SJSA1 (cell line): ENCODE measurements around the gene DNM3. TPM values are rescaled to one million over a fixed set of nuclear protein-coding genes. Genes with fewer than 3 reads are reported as not detected.

Experiments used
- DNase-seq, 2 experiments: peaks; one replicate each; pipeline ENCODE4 v3.0.0-alpha.2; 2015 to 2020; ENCODE audit warnings: low spot score in 2 of 2, low read depth in 1 of 2
- H3K27ac ChIP-seq: fragments of 250-450 bp; sonication (Bioruptor Pico); 2 replicates; pipeline ENCODE4 v1.5.1; 2020; ENCODE audit warnings: mild to moderate bottlenecking, moderate library complexity
- H3K27me3 ChIP-seq: fragments of 250-450 bp; sonication (Bioruptor Pico); replicated peaks from 2 replicates; pipeline ENCODE4 v1.5.1; 2020; ENCODE audit warnings: mild to moderate bottlenecking, moderate library complexity
- H3K36me3 ChIP-seq: fragments of 250-450 bp; sonication (Bioruptor Pico); 2 replicates; pipeline ENCODE4 v1.5.1; 2020; ENCODE audit warnings: mild to moderate bottlenecking
- H3K4me1 ChIP-seq: fragments of 250-450 bp; sonication (Bioruptor Pico); replicated peaks from 2 replicates; pipeline ENCODE4 v1.6.1; 2021; ENCODE audit warnings: mild to moderate bottlenecking
- H3K4me3 ChIP-seq: fragments of 250-450 bp; sonication (Bioruptor Pico); 2 replicates; pipeline ENCODE4 v1.5.1; 2020; ENCODE audit warnings: mild to moderate bottlenecking
- H3K9me3 ChIP-seq: fragments of 250-450 bp; sonication (Bioruptor Pico); replicated peaks from 2 replicates; pipeline ENCODE4 v1.5.1; 2020; ENCODE audit warnings: mild to moderate bottlenecking
- total RNA-seq: library from RNA; depleted of rRNA; stranded (reverse); fragments of >200 nt; shearing (Covaris generic); gene quantifications from 2 replicates; pipeline ENCODE4 v1.2.3, GENCODE V29; 2014

Gene DNM3
- total RNA-seq, 1 experiment from 2014 or later = 1.7 TPM

DNA sequence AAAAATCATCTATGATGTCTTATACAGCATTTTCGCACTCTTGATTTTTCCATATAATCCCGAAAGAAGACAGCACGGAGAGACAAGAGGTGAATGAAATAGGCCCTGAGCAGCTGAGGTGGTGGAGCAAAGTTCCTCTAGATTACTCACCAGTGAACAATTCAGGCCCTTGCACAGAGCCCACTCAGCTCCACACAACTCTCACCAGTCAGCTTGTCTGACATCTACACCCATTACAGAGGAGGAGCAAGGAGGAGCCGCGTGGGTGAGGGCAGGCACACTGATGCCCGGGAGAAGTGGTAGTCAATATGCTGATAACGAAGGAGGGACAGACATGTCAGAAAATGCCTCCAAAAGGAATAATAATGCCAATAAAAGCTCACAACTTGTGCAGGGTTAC is 59.9 kb downstream of the DNM3 start:
- H3K4me1 ChIP-seq = no peaks in the 10 kb centered on the region
- no peaks in the 10 kb centered on the region for H3K9me3 ChIP-seq
- H3K4me3 ChIP-seq = no peak overlapping the region
- no peaks in the 10 kb centered on the region for H3K36me3 ChIP-seq
- no peak overlapping the region for H3K27ac ChIP-seq
- no peaks in the 10 kb centered on the region for H3K27me3 ChIP-seq
- DNase-seq = no peak

GRCh38 chr1:171902527-171902926 is 61.2 kb downstream of the DNM3 start:
- H3K4me3 ChIP-seq = no peak overlapping the region
- H3K9me3 ChIP-seq = no peaks in the 10 kb centered on the region
- no peaks in the 10 kb centered on the region for H3K27me3 ChIP-seq
- H3K4me1 ChIP-seq = no peaks in the 10 kb centered on the region
- H3K27ac ChIP-seq = no peak overlapping the region
- no peaks in the 10 kb centered on the region for H3K36me3 ChIP-seq
- DNase-seq = no peak

DNA sequence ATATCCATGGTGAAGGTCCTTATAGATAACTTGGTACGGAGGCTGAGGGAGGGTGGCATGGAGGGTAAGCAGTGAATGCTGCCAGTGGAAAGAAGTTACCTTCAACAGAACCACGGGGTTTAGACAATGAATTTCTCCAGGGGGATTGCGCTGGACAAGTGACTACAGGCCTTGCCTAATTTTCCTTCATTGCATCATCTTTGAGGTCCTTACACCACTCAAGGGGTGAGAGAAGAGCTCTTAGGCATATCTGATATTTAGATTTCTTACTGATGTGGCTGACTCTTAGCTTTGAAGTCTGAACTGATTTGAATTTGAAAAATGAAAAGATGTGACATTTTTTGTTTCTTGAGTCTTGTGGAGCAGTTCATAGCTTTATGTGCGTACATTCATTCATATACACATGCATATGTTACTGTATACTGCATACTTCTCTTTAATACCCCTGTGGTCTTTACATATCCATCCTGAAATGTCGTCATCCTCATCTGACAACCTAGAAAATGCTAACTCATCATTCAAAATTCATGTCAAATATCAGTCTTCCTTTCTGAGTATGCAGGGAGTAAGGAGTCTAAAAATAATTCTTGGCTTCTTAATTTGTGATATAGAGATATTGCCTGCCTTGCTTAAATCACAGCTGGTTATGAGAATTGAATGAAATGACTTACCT is 63.6 kb downstream of the DNM3 start:
- H3K4me3 ChIP-seq = no peak overlapping the region
- no peaks in the 10 kb centered on the region for H3K36me3 ChIP-seq
- H3K27me3 ChIP-seq = no peaks in the 10 kb centered on the region
- no peak for DNase-seq
- H3K4me1 ChIP-seq = peaks cover 9% of the 10 kb centered on the region; the same call in 1 of the 2 replicates
- no peak overlapping the region for H3K27ac ChIP-seq
- H3K9me3 ChIP-seq = no peaks in the 10 kb centered on the region

DNA sequence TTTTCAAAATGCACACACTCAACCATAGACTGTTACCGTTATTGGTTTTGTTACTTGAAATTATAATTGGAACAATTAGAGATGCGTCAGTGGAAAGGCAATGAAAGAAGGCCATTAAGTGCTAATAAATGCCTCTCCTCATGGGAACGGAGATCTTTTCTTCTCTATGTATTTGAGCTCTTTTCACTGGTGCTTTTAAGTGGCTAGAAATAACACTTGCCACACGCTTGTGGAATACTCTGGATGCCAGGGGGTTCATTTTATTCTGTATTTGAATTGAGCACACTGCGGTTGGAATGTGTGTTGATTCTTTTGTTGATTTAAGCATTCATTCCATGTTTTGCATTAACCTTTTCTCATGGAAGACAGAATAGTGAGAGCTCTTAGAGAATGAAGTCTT is 68.4 kb downstream of the DNM3 start:
- DNase-seq = peak in 1 of 2 experiments; percentile 47
- Histone ChIP-seq H3K36me3 (no peaks in the 10 kb centered on the region), H3K4me3 (no peak overlapping the region), H3K27me3 (no peaks in the 10 kb centered on the region), H3K27ac (no peak overlapping the region), H3K9me3 (no peaks in the 10 kb centered on the region), H3K4me1 (peaks cover 19% of the 10 kb centered on the region)

- H3K27ac ChIP-seq = no peak overlapping the region
- H3K27me3 ChIP-seq = no peaks in the 10 kb centered on the region
- no peaks in the 10 kb centered on the region for H3K9me3 ChIP-seq
- peaks cover 19% of the 10 kb centered on the region for H3K4me1 ChIP-seq
- H3K36me3 ChIP-seq = no peaks in the 10 kb centered on the region
- H3K4me3 ChIP-seq = no peak overlapping the region
- peak in 1 of 2 experiments; percentile 18 for DNase-seq
Observed at GRCh38 chr1:171910786-171911185, 69.5 kb downstream of the DNM3 start.

DNA sequence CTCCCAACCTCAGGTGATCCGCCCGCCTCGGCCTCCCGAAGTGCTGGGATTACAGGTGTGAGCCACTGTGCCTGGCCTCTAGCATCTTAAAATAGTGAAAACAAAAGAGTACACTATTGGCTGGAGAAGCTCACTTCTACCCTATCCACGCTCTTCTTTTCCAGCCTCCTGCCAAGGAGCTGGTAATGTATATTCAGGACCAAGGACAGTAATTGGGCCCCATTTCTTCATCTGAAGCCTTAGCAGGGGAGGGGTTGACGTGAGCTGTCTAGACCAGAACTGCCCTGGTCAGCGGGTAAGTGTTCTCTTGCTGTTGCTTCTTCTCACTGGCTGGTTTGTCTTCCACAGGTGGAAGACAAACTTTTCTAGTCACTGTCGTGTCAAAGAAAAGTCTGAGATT is 70.2 kb downstream of the DNM3 start:
- no peak for DNase-seq
- Histone ChIP-seq H3K9me3 (no peaks in the 10 kb centered on the region), H3K4me3 (no peak overlapping the region), H3K27ac (no peak overlapping the region), H3K4me1 (peaks cover 19% of the 10 kb centered on the region), H3K36me3 (no peaks in the 10 kb centered on the region), H3K27me3 (no peaks in the 10 kb centered on the region)

- Histone ChIP-seq H3K27me3 (no peaks in the 10 kb centered on the region), H3K4me1 (peaks cover 19% of the 10 kb centered on the region), H3K4me3 (no peak overlapping the region), H3K27ac (no peak overlapping the region), H3K36me3 (no peaks in the 10 kb centered on the region), H3K9me3 (no peaks in the 10 kb centered on the region)
- no peak for DNase-seq
Observed at GRCh38 chr1:171912509-171913175, 71.3 kb downstream of the DNM3 start.

DNA sequence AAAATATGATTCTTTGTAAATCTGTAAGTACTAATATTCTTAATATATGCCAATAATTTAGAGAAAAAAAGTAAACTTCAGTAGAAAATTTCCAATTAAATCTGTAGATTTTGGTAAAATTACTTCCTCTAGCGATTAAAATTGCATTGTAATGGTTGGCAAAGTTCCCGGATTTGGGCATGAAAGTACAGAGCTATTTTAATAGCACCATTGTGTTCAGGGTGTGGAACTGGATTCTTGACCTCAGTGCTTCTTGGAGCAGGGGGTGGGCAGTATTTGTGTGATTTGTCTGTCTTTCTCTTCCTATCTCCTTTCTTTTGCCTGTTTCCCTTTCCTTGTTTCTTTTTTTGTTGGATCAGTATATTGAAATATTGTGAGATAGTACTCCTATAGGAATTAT is 72.1 kb downstream of the DNM3 start:
- Histone ChIP-seq H3K4me3 (no peak overlapping the region), H3K4me1 (peaks cover 19% of the 10 kb centered on the region), H3K9me3 (no peaks in the 10 kb centered on the region), H3K27me3 (no peaks in the 10 kb centered on the region), H3K36me3 (no peaks in the 10 kb centered on the region), H3K27ac (no peak overlapping the region)
- peak in 1 of 2 experiments; percentile 14 for DNase-seq

DNA sequence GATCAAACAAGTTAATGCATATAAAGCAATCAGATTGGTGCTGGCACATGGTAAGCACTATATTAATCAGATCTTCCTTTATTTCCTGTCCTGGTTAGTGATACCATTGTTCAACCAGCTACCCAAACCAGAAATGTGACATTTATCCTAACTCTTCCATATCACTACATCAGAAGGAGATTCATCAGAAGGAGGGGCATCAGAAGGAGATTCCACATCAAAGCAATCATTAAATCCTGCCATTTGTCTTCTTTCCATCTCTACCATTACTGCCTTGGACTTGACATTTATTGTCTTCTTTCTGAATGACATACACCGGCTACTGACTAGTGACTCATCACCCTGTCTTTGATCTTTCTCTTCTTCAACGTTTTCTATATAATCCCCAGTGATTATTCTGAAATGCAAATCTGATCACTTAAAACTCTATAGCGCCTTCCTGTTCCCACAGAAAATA is 75.0 kb downstream of the DNM3 start:
- no peaks in the 10 kb centered on the region for H3K4me1 ChIP-seq
- H3K27me3 ChIP-seq = no peaks in the 10 kb centered on the region
- H3K9me3 ChIP-seq = no peaks in the 10 kb centered on the region
- no peak for DNase-seq
- no peak overlapping the region for H3K4me3 ChIP-seq
- H3K27ac ChIP-seq = no peak overlapping the region
- no peaks in the 10 kb centered on the region for H3K36me3 ChIP-seq

DNA sequence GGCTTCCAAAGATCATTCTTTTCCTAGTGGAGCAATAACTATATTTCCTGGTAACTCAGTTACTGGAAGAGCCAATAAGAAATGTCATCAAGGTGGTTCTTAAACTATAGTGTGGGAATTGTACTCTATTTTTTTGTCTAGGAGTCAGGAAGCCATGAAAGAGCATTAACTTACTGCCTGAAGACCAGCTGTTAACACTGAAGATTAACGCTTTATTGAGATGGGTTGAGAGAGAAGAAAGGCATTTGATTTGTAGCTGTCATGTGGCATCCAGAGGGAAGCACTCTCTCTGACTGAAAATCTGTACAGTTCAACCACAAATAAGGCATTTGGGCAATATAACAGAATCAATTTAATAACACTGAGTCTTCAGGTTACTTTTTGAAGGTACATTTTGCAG is 76.0 kb downstream of the DNM3 start:
- H3K36me3 ChIP-seq = no peaks in the 10 kb centered on the region
- no peak overlapping the region for H3K4me3 ChIP-seq
- H3K4me1 ChIP-seq = no peaks in the 10 kb centered on the region
- no peak for DNase-seq
- no peak overlapping the region for H3K27ac ChIP-seq
- H3K9me3 ChIP-seq = no peaks in the 10 kb centered on the region
- H3K27me3 ChIP-seq = no peaks in the 10 kb centered on the region

- no peak for DNase-seq
- Histone ChIP-seq H3K9me3 (no peaks in the 10 kb centered on the region), H3K36me3 (no peaks in the 10 kb centered on the region), H3K27me3 (no peaks in the 10 kb centered on the region), H3K27ac (no peak overlapping the region), H3K4me3 (no peak overlapping the region), H3K4me1 (no peaks in the 10 kb centered on the region)
Observed at GRCh38 chr1:171919891-171920887, 78.9 kb downstream of the DNM3 start.

GRCh38 chr1:171922999-171923398 is 81.7 kb downstream of the DNM3 start:
- no peaks in the 10 kb centered on the region for H3K36me3 ChIP-seq
- no peaks in the 10 kb centered on the region for H3K4me1 ChIP-seq
- H3K4me3 ChIP-seq = no peak overlapping the region
- H3K27ac ChIP-seq = no peak overlapping the region
- no peaks in the 10 kb centered on the region for H3K27me3 ChIP-seq
- H3K9me3 ChIP-seq = no peaks in the 10 kb centered on the region
- DNase-seq = no peak

DNA sequence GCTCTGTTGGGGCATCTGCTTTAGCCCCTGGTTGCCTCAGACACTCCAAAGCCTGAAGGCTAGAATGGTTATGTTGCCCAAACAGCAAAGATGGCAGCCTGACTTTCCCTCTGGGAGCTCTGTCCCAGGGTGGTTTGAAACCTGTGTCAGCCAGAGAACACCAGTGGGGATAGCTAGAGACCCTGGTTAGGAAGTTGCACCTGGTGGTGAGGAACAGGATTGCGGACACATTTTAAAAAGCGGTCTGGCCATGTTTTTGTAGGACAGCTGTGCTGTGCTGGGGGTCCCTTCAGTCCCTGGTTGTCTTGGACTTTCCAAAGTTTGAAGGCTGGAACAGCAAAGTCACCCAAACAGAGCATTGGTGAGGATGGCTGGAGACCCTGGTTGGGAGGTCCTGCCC is 87.8 kb downstream of the DNM3 start:
- Histone ChIP-seq H3K36me3 (no peaks in the 10 kb centered on the region), H3K27me3 (no peaks in the 10 kb centered on the region), H3K4me3 (no peak overlapping the region), H3K27ac (no peak overlapping the region), H3K9me3 (no peaks in the 10 kb centered on the region), H3K4me1 (no peaks in the 10 kb centered on the region)
- DNase-seq = no peak

DNA sequence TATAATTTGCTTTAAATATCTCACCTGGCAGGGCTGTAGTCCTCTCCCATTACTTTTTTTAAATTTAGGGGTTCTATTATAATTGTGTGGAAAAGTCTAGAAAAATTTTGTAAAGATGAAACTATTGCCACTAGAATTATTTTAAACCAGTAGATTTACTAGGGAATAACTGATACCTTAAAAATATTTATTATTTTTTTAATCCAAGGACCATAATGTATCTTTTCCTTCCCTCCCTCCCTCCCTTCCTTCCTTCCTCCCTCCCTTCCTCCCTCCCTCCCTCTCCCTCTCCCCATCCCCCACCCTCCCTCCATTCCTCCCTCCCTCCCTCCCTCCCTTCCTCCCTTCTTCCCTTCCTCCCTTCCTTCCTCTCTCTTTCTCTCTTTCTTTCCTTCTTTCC is 90.5 kb downstream of the DNM3 start:
- no peaks in the 10 kb centered on the region for H3K9me3 ChIP-seq
- H3K36me3 ChIP-seq = no peaks in the 10 kb centered on the region
- no peaks in the 10 kb centered on the region for H3K27me3 ChIP-seq
- DNase-seq = no peak
- no peak overlapping the region for H3K4me3 ChIP-seq
- no peak overlapping the region for H3K27ac ChIP-seq
- no peaks in the 10 kb centered on the region for H3K4me1 ChIP-seq
